SK-N-SH (cell line): ENCODE data around the gene UBAC2.
A peak's percentile ranks its signal among the peaks of the same experiment; 100 is the strongest.

Experiments used
- CHD2 ChIP-seq: fragments of 150-350 bp; IDR thresholded peaks from 2 replicates; pipeline ENCODE4 v1.6.1; 2018; ENCODE audit warnings: low read length; ENCODE audit not compliant: partially characterized antibody
- EP300 ChIP-seq, 2 experiments: IDR thresholded peaks; 2 replicates each; pipeline versions ENCODE4 v1.4.0 to v1.6.1; 2012; ENCODE audit warnings: borderline replicate concordance in 1 of 2, low read depth in 1 of 2, low read length in 1 of 2
- EZH2phosphoT487 ChIP-seq: fragments of 200-600 bp; sonication (generic); IDR thresholded peaks from 2 replicates; pipeline ENCODE4 v1.6.1; 2017; ENCODE audit warnings: low read depth, mixed run types, mild to moderate bottlenecking, antibody characterized with exemption, moderate library complexity, borderline replicate concordance
- GABPA ChIP-seq: IDR thresholded peaks from 2 replicates; pipeline ENCODE4 v1.4.0; 2012; ENCODE audit warnings: low read depth, mild to moderate bottlenecking
- JUND ChIP-seq: IDR thresholded peaks from 2 replicates; pipeline ENCODE4 v1.4.0; 2012
- RAD21 ChIP-seq: IDR thresholded peaks from 2 replicates; pipeline ENCODE4 v1.6.1; 2012; ENCODE audit warnings: mild to moderate bottlenecking, low read length
- RCOR1 ChIP-seq: fragments of 150-350 bp; IDR thresholded peaks from 2 replicates; pipeline ENCODE4 v1.6.1; 2017; ENCODE audit warnings: antibody characterized with exemption, low read length
- RFX5 ChIP-seq: IDR thresholded peaks from 2 replicates; pipeline ENCODE4 v1.6.1; 2012; ENCODE audit warnings: mild to moderate bottlenecking, improper control_type of control experiment, low read length
- RXRA ChIP-seq: IDR thresholded peaks from 2 replicates; pipeline ENCODE4 v1.4.0; 2012; ENCODE audit warnings: low read depth, mild to moderate bottlenecking, borderline replicate concordance
- TF ChIP-seq, protein P1 (sequence below): IDR thresholded peaks from 2 replicates; pipeline ENCODE4 v1.4.0; 2012; ENCODE audit warnings: low read depth
- TF ChIP-seq, protein P2 (sequence below): fragments of 200-600 bp; sonication (generic); IDR thresholded peaks from 2 replicates; pipeline ENCODE4 v1.6.1; 2017; ENCODE audit warnings: antibody characterized with exemption, mild to moderate bottlenecking, moderate library complexity
- TF ChIP-seq, protein P3 (sequence below): IDR thresholded peaks from 2 replicates; pipeline ENCODE4; 2012

DNA sequence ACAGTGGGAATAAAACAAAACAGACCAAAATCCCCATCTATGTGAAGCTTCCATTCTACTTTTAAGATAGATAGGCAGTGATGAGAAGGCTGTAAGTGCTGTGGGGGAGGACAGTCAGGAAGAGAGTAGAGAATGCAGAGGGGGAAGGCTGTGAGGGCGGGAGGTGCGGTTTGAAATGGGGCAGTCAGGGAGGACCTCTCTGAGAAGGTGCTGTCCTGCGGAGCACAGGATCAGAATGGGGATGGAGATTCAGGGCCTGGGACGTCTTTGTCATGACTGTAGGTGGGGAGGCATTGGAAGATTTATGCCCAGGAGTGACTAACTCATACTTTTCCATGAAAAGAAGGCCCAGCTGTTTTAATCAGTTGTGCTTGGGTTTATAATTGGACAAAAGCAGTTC, 110.5 kb downstream of the UBAC2 start:
- TF ChIP-seq EZH2phosphoT487: no peak
- TF ChIP-seq, protein P1, sequence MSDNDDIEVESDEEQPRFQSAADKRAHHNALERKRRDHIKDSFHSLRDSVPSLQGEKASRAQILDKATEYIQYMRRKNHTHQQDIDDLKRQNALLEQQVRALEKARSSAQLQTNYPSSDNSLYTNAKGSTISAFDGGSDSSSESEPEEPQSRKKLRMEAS: no peak
- TF ChIP-seq, protein P2, sequence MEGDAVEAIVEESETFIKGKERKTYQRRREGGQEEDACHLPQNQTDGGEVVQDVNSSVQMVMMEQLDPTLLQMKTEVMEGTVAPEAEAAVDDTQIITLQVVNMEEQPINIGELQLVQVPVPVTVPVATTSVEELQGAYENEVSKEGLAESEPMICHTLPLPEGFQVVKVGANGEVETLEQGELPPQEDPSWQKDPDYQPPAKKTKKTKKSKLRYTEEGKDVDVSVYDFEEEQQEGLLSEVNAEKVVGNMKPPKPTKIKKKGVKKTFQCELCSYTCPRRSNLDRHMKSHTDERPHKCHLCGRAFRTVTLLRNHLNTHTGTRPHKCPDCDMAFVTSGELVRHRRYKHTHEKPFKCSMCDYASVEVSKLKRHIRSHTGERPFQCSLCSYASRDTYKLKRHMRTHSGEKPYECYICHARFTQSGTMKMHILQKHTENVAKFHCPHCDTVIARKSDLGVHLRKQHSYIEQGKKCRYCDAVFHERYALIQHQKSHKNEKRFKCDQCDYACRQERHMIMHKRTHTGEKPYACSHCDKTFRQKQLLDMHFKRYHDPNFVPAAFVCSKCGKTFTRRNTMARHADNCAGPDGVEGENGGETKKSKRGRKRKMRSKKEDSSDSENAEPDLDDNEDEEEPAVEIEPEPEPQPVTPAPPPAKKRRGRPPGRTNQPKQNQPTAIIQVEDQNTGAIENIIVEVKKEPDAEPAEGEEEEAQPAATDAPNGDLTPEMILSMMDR: no peak
- no peak for TF ChIP-seq JUND
- TF ChIP-seq, protein P3, sequence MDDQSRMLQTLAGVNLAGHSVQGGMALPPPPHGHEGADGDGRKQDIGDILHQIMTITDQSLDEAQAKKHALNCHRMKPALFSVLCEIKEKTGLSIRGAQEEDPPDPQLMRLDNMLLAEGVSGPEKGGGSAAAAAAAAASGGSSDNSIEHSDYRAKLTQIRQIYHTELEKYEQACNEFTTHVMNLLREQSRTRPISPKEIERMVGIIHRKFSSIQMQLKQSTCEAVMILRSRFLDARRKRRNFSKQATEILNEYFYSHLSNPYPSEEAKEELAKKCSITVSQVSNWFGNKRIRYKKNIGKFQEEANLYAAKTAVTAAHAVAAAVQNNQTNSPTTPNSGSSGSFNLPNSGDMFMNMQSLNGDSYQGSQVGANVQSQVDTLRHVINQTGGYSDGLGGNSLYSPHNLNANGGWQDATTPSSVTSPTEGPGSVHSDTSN: 0 out of 2 replicates have a peak, but pooled peaks have one; percentile 17
- TF ChIP-seq EP300 (IDR thresholded peaks at IDR 0.05; ENCODE audit: borderline replicate concordance in 1 of 2, low read depth in 1 of 2, low read length in 1 of 2): no peak
- no peak for TF ChIP-seq RFX5
- no peak for TF ChIP-seq RAD21
- no peak for TF ChIP-seq RCOR1
- no peak for TF ChIP-seq RXRA
- no peak for TF ChIP-seq CHD2
- TF ChIP-seq GABPA: no peak
